ENCODE results near the gene NTM. TPM values are rescaled to one million over a fixed set of nuclear protein-coding genes. Genes with fewer than 3 reads are reported as not detected.
"Not testable (repeated sequence)": the region's sequence is repeated elsewhere in the genome, so short reads cannot be mapped to it uniquely, and the experiment has no call there.

Gene NTM
- total RNA-seq, 3 donors from 2014 or later, result not detected

DNA sequence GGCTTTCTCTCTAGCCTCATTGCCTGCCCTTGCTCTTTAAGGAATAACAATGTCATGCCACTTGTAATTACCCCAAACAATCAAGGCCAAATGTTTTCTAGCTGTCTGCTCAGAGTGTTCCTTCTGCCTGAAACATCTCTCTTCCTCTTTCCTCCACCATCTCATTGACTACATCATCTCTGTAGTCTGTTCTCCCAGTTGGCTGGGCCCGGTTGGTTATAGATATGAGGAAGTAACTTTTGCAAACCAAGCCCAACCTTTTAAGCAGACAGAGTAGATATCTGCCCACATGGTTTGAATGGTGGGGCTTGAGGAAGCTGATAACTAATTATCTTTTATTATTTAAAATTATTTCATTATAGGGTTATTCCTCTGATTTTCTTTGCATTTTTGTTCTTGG, 104.5 kb downstream of the NTM start:
- Mint-ChIP-seq H3K27me3 (ENCODE audit: low read depth) (peaks cover 3% of the 10 kb centered on the region), H3K36me3 (ENCODE audit: insufficient read depth) (no peaks in the 10 kb centered on the region), H3K9me3 (peaks cover 4% of the 10 kb centered on the region), H3K4me3 (no peak overlapping the region), H3K4me1 (ENCODE audit: low read depth) (no peaks in the 10 kb centered on the region)
- DNase-seq (no peak), ATAC-seq (no peak)

GRCh38 chr11:131476266-131476665, 105.9 kb downstream of the NTM start:
- Mint-ChIP-seq H3K36me3 (ENCODE audit: insufficient read depth) (no peaks in the 10 kb centered on the region), H3K9me3 (peaks cover 4% of the 10 kb centered on the region), H3K4me1 (ENCODE audit: low read depth) (no peaks in the 10 kb centered on the region), H3K27me3 (ENCODE audit: low read depth) (peaks cover 3% of the 10 kb centered on the region), H3K4me3 (no peak overlapping the region)
- DNase-seq, result no peak
- no peak for ATAC-seq

DNA sequence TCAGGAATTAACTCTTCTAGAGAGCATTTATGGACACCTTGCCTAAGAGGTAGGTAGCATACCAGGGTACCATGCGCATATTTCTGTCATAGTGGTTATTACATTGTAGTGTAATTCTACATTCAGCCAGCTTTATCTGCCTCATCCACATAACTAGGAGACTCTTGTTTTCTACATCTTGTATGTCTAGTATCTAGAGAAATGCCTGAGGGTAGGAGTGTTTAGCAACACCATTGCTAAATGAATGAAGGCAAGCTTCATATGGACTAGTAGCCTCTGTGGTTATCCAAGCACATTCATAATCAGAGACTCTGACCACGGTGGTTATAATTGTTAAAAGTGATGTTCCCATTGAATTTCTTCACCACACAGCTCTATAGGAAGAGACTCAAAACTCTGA, 107.9 kb downstream of the NTM start:
- Mint-ChIP-seq H3K27me3 (ENCODE audit: low read depth) (peaks cover 3% of the 10 kb centered on the region), H3K9me3 (no peaks in the 10 kb centered on the region), H3K4me3 (no peak overlapping the region), H3K4me1 (ENCODE audit: low read depth) (no peaks in the 10 kb centered on the region), H3K36me3 (ENCODE audit: insufficient read depth) (no peaks in the 10 kb centered on the region)
- ATAC-seq (no peak), DNase-seq (no peak)

DNA sequence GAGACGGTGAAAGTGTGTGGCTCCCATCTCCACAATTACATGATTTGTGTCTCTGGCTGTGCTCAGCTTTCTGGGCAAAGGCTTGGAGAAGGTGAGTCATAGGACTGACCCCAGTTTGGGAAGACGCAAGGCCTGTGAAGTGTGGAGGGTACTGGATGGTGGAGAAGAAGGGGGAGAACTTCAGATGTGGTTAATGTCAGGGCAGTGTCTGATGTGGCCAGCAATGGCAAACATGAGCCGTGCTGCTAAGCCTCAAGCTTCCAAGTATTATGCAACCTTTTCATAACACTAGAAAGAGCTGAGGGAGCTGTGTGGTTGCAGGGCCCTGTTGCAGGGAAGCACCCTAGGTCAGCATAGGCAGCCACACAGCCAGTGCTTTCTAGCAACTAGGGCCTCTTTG, 110.9 kb downstream of the NTM start:
- no peaks in the 10 kb centered on the region for H3K9me3 Mint-ChIP-seq
- no peak for ATAC-seq
- H3K4me3 Mint-ChIP-seq, result no peak overlapping the region
- no peaks in the 10 kb centered on the region for H3K4me1 Mint-ChIP-seq (ENCODE audit: low read depth)
- no peak for DNase-seq
- H3K27me3 Mint-ChIP-seq (ENCODE audit: low read depth), result no peaks in the 10 kb centered on the region
- no peaks in the 10 kb centered on the region for H3K36me3 Mint-ChIP-seq (ENCODE audit: insufficient read depth)

- Mint-ChIP-seq H3K36me3 (ENCODE audit: insufficient read depth) (no peaks in the 10 kb centered on the region), H3K4me3 (no peak overlapping the region), H3K27me3 (ENCODE audit: low read depth) (no peaks in the 10 kb centered on the region), H3K9me3 (no peaks in the 10 kb centered on the region), H3K4me1 (ENCODE audit: low read depth) (no peaks in the 10 kb centered on the region)
- DNase-seq, result no peak
- no peak for ATAC-seq
Observed at GRCh38 chr11:131481971-131482370, 111.6 kb downstream of the NTM start.

DNA sequence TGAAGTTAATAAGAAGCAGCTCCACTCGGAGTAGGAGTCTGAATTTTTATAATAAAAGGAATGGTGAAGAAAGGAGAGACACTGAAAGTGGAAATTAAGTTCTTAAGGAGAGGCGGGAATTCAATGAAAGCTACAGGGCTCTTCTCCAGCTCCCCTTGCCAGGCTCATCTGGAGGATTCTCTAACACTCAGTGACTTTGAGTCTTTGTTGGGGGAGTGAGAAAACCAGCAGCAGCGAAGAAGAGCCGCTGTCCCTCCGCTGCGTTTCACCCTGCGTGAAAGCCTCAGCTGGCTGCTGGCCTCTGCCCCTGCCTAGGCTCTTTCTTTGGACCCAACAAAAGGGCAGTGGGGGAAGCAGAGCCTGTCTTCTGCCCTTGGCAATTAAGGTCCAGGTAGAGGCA, 113.0 kb downstream of the NTM start:
- H3K36me3 Mint-ChIP-seq (ENCODE audit: insufficient read depth), result no peaks in the 10 kb centered on the region
- DNase-seq (no peak), ATAC-seq (no peak)
- H3K4me3 Mint-ChIP-seq, result no peak overlapping the region
- no peaks in the 10 kb centered on the region for H3K9me3 Mint-ChIP-seq
- no peaks in the 10 kb centered on the region for H3K27me3 Mint-ChIP-seq (ENCODE audit: low read depth)
- no peaks in the 10 kb centered on the region for H3K4me1 Mint-ChIP-seq (ENCODE audit: low read depth)

DNA sequence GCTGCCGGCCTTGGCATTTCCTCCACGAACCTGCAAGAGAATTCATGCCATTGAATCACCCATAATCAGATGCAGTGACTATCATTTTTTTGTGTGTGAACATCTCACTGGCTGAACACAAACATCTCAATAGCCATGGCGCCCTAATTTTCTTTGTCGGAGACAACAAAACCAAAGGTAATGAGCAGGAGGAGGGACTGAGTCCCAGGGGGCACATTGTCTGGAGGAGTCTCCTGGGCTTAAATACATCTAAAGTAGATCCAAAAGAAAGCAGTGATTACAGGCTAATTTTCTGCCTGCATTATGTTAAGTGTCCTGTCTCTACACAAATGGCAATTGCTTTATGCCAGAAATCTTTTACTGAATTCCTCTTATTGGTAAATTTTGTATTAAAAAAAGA, 113.5 kb downstream of the NTM start:
- Mint-ChIP-seq H3K36me3 (ENCODE audit: insufficient read depth) (no peaks in the 10 kb centered on the region), H3K27me3 (ENCODE audit: low read depth) (no peaks in the 10 kb centered on the region), H3K4me3 (no peak overlapping the region), H3K4me1 (ENCODE audit: low read depth) (no peaks in the 10 kb centered on the region), H3K9me3 (no peaks in the 10 kb centered on the region)
- no peak for DNase-seq
- ATAC-seq, result no peak

DNA sequence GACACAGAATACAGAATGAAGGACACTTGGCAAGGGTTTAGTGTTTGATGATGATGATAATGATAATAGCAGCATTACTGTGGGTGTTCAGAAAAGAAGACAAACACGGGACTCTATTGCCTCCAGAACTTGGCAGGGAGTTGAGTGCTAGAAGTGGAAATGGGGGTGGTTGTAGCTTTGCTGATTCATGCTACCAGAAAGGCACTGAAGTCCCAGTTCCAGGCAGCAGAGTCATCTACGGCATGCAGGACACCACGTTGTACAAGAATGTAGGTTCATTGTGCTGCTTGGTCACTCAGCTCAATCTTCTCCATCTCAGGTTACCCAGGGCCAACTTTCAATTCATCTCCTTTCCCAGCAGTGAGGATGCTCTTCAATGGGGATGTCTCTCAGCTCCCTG, 115.7 kb downstream of the NTM start:
- DNase-seq, result no peak

GRCh38 chr11:131486937-131487635, 116.7 kb downstream of the NTM start:
- Mint-ChIP-seq H3K4me1 (ENCODE audit: low read depth) (no peaks in the 10 kb centered on the region), H3K4me3 (no peak overlapping the region), H3K36me3 (ENCODE audit: insufficient read depth) (no peaks in the 10 kb centered on the region), H3K9me3 (no peaks in the 10 kb centered on the region), H3K27me3 (ENCODE audit: low read depth) (no peaks in the 10 kb centered on the region)
- DNase-seq, result no peak
- no peak for ATAC-seq

More for the DNA sequence above, 115.7 kb downstream of the NTM start:
- Mint-ChIP-seq H3K9me3 (no peaks in the 10 kb centered on the region), H3K4me3 (no peak overlapping the region), H3K4me1 (ENCODE audit: low read depth) (no peaks in the 10 kb centered on the region), H3K27me3 (ENCODE audit: low read depth) (no peaks in the 10 kb centered on the region), H3K36me3 (ENCODE audit: insufficient read depth) (no peaks in the 10 kb centered on the region)
- no peak for ATAC-seq

GRCh38 chr11:131488238-131488637, 117.8 kb downstream of the NTM start:
- DNase-seq, result no peak
- no peaks in the 10 kb centered on the region for H3K4me1 Mint-ChIP-seq (ENCODE audit: low read depth)
- H3K4me3 Mint-ChIP-seq, result no peak overlapping the region
- no peaks in the 10 kb centered on the region for H3K9me3 Mint-ChIP-seq
- H3K27me3 Mint-ChIP-seq (ENCODE audit: low read depth), result no peaks in the 10 kb centered on the region
- no peak for ATAC-seq
- no peaks in the 10 kb centered on the region for H3K36me3 Mint-ChIP-seq (ENCODE audit: insufficient read depth)

DNA sequence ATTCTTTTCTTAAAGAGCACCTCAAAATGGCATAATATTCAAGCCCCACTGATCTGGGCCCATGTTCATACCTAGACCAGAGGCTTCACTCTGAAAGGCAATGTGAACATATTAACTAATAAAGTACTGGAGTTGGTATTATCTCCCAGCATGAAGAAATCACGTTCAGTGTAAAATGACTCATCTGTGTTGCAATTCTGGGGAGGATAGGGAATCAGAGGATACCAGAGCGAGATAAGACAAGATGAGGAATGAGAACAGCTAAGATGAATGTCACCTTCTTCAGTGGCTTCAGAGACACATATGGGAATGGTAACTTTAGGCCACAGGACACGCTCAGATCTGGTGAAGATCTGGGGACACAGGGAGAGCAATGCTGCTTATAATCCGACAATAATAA, 121.1 kb downstream of the NTM start:
- H3K27me3 Mint-ChIP-seq (ENCODE audit: low read depth), result no peaks in the 10 kb centered on the region
- H3K9me3 Mint-ChIP-seq, result no peaks in the 10 kb centered on the region
- DNase-seq (no peak), ATAC-seq (no peak)
- H3K36me3 Mint-ChIP-seq (ENCODE audit: insufficient read depth), result no peaks in the 10 kb centered on the region
- no peaks in the 10 kb centered on the region for H3K4me1 Mint-ChIP-seq (ENCODE audit: low read depth)
- H3K4me3 Mint-ChIP-seq, result no peak overlapping the region

DNA sequence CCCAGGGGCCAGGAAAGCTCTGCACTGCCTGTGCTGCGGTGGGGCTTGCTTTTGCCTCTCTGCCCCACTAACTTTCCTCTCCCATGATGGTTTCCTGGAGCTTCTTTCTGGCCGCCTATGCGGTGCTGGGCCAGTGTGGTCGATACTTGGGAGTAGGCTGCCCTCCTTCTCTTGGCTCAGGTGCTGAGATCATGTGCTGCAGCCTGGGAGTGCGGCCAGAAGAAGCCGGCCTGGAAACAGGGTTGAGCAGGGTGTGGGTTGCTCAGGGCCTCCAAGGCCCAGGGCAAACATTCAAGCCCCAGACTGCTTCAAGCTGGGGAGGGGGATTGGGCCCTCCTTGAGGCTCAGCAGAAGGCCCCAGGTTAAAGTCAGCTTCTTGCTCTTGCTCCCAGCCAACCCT, 125.0 kb downstream of the NTM start:
- peak in 1 of 2 donors; percentile 21 for ATAC-seq
- H3K27me3 Mint-ChIP-seq (ENCODE audit: low read depth), result no peaks in the 10 kb centered on the region

GRCh38 chr11:131497686-131498085, 127.3 kb downstream of the NTM start:
- ATAC-seq; DNase-seq; H3K4me3 Mint-ChIP-seq; H3K36me3 Mint-ChIP-seq (ENCODE audit: insufficient read depth); H3K4me1 Mint-ChIP-seq (ENCODE audit: low read depth); H3K27me3 Mint-ChIP-seq (ENCODE audit: low read depth); H3K9me3 Mint-ChIP-seq: not testable (repeated sequence)

More for the DNA sequence above, 125.0 kb downstream of the NTM start:
- H3K9me3 Mint-ChIP-seq, result no peaks in the 10 kb centered on the region
- no peaks in the 10 kb centered on the region for H3K36me3 Mint-ChIP-seq (ENCODE audit: insufficient read depth)
- no peak for DNase-seq
- no peak overlapping the region for H3K4me3 Mint-ChIP-seq
- H3K4me1 Mint-ChIP-seq (ENCODE audit: low read depth), result no peaks in the 10 kb centered on the region

DNA sequence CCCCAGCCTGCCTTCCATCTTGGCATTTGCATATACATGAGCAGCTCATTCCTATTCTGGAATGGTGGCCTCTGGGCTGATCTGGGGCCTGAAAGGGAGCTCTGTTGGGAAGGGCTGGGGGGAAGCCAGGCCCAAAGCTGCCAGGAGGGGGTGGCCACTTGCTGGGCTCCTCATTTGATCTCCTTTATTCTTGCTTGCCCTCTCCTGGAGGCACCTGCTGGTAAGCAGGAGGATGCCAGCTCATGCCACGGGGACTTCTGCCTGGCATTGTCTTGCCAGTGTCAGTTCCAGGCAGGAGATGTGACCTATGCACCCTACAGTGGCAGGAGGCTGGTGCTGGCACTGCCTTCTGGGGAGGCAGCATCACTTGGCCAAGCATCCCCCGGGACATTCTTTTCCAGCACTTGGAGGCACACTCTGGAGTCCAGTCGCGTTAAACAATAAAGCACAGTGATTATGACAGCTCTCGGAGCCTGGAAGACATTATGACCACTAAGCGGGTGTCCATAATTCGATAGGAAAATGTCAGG, 128.3 kb downstream of the NTM start:
- no peaks in the 10 kb centered on the region for H3K36me3 Mint-ChIP-seq (ENCODE audit: insufficient read depth)
- H3K27me3 Mint-ChIP-seq (ENCODE audit: low read depth), result no peaks in the 10 kb centered on the region
- ATAC-seq (no peak), DNase-seq (no peak)
- H3K4me3 Mint-ChIP-seq, result no peak overlapping the region
- H3K4me1 Mint-ChIP-seq (ENCODE audit: low read depth), result no peaks in the 10 kb centered on the region
- H3K9me3 Mint-ChIP-seq, result no peaks in the 10 kb centered on the region

- Mint-ChIP-seq H3K4me1 (ENCODE audit: low read depth) (no peaks in the 10 kb centered on the region), H3K27me3 (ENCODE audit: low read depth) (no peaks in the 10 kb centered on the region), H3K4me3 (no peak overlapping the region), H3K9me3 (no peaks in the 10 kb centered on the region), H3K36me3 (ENCODE audit: insufficient read depth) (no peaks in the 10 kb centered on the region)
- no peak for ATAC-seq
- no peak for DNase-seq
Observed at GRCh38 chr11:131499199-131499598, 128.8 kb downstream of the NTM start.

All from activated T-cell treated with anti-CD3 and anti-CD28 coated beads, Interleukin-2, amount 50 U/mL, for 4 hours (primary cell).